ENCODE results near the gene OPALIN.

The OPALIN gene

GRCh38 chr10:96304230-96304629, 54.6 kb downstream of the OPALIN start, which contains the start of gene DNTT:
DNTT (plus strand) TSS chr10:96304434; CDS start chr10:96304498, 64 bp downstream.
- no peak for DNase-seq (ENCODE audit: extremely low spot score)
- TF ChIP-seq, protein P1, sequence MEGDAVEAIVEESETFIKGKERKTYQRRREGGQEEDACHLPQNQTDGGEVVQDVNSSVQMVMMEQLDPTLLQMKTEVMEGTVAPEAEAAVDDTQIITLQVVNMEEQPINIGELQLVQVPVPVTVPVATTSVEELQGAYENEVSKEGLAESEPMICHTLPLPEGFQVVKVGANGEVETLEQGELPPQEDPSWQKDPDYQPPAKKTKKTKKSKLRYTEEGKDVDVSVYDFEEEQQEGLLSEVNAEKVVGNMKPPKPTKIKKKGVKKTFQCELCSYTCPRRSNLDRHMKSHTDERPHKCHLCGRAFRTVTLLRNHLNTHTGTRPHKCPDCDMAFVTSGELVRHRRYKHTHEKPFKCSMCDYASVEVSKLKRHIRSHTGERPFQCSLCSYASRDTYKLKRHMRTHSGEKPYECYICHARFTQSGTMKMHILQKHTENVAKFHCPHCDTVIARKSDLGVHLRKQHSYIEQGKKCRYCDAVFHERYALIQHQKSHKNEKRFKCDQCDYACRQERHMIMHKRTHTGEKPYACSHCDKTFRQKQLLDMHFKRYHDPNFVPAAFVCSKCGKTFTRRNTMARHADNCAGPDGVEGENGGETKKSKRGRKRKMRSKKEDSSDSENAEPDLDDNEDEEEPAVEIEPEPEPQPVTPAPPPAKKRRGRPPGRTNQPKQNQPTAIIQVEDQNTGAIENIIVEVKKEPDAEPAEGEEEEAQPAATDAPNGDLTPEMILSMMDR (IDR thresholded peaks at IDR 0.05; ENCODE audit: control extremely low read depth, extremely low read depth, low read depth, missing control alignments), result no peak
- POLR2A ChIA-PET, result no interaction called here
- CTCF ChIA-PET, result interaction anchor here (1.1 to 17.3 kb wide), 7 partner anchors 10 to 611 kb away, joined by 3 to 548 read pairs (median 6); partner anchors contain the start of gene TCTN3

GRCh38 chr10:96301616-96302015, 57.2 kb downstream of the OPALIN start:
- CTCF ChIA-PET, result interaction anchor here (1.0 to 17.3 kb wide), 9 partner anchors 8 to 285 kb away, joined by 3 to 548 read pairs (median 6); no protein-coding TSS in a partner anchor
- POLR2A ChIA-PET, result no interaction called here
- TF ChIP-seq, protein P1 (IDR thresholded peaks at IDR 0.05; ENCODE audit: control extremely low read depth, extremely low read depth, low read depth, missing control alignments), result no peak
- DNase-seq (ENCODE audit: extremely low spot score), result no peak

DNA sequence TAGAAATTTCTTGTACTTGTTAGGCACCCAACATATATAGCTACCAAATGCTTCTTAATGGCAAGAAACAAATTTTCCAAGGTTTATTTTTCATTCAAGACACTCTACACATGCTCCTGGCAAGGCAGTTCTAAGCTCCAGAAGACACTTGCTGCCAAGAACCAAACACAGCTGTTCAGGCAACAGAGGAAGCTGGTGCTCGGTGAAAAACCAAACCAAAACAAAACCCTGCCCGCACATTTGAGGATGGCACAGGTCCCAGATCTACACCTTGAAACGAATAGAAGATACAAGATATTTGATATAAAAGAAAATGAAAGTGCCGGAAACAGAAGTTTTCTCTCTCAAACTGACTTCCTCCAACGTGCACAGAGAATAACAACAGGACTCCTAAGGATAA, 59.4 kb downstream of the OPALIN start:
- no peak for DNase-seq (ENCODE audit: extremely low spot score)
- TF ChIP-seq, protein P1 (IDR thresholded peaks at IDR 0.05; ENCODE audit: control extremely low read depth, extremely low read depth, low read depth, missing control alignments), result no peak
- CTCF ChIA-PET, result interaction anchor here (0.8 to 17.3 kb wide), 12 partner anchors 9 to 282 kb away, joined by 3 to 548 read pairs (median 4); no protein-coding TSS in a partner anchor
- POLR2A ChIA-PET, result no interaction called here

- TF ChIP-seq, protein P1 (IDR thresholded peaks at IDR 0.05; ENCODE audit: control extremely low read depth, extremely low read depth, low read depth, missing control alignments), result no peak
- ChIA-PET CTCF (interaction anchor here (1.0 to 17.3 kb wide), 9 partner anchors 8 to 281 kb away, joined by 3 to 548 read pairs (median 4); no protein-coding TSS in a partner anchor), POLR2A (no interaction called here)
- DNase-seq (ENCODE audit: extremely low spot score), result no peak
Observed at GRCh38 chr10:96298362-96298761, 60.4 kb downstream of the OPALIN start.

DNA sequence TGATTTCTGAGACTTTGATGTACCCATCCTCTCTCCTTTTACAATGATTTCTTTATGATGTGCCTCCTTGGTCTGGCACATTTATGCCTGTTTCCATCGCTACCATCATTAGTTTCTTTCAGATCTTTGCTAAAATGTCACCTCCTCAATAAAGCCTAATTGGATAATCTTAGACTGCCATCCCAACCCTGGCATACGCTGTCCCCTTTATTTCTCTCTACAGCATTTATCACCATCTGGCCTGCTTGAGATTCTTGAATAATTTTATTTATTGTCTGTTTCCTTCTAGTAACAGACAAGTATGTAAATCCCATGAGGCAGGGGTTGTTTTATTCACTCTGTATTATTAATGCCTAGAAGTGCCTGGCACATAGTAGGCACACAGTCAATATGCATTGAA, 61.3 kb downstream of the OPALIN start:
- DNase-seq (ENCODE audit: extremely low spot score), result no peak
- TF ChIP-seq, protein P1 (IDR thresholded peaks at IDR 0.05; ENCODE audit: control extremely low read depth, extremely low read depth, low read depth, missing control alignments), result no peak
- POLR2A ChIA-PET, result no interaction called here
- CTCF ChIA-PET, result interaction anchor here (1.3 to 17.3 kb wide), 4 partner anchors 15 to 281 kb away, joined by 3 to 548 read pairs (median 5); no protein-coding TSS in a partner anchor

DNA sequence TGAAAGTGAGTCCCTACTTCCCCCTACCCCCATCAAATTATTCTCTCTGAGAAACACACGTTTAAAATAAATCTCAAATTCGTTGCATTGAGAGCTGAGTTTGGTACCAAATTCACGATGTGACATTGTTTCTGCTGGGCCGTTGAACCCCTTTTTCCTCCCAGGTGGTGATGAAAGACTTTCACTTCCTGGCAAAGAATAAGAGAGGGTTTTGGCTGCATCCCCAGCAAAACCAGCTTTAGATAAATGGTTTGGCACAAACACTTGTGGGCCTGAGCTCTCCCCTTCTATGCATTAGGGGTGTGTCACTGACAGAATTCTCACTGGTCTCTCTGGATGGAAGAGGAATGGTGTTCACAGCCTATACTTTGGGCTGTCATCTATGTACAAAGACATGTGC, 63.3 kb downstream of the OPALIN start:
- CTCF ChIA-PET, result interaction anchor here (0.8 to 17.3 kb wide), 10 partner anchors 10 to 279 kb away, joined by 3 to 548 read pairs (median 4); no protein-coding TSS in a partner anchor
- TF ChIP-seq, protein P1 (IDR thresholded peaks at IDR 0.05; ENCODE audit: control extremely low read depth, extremely low read depth, low read depth, missing control alignments), result no peak
- DNase-seq (ENCODE audit: extremely low spot score), result no peak
- POLR2A ChIA-PET, result interaction anchor here (0.5 to 1.0 kb wide), 2 partner anchors 154 to 166 kb away, joined by 3 read pairs; no protein-coding TSS in a partner anchor
